ENCODE results near the gene CASS4. TPM values are rescaled to one million over a fixed set of nuclear protein-coding genes. Genes with fewer than 3 reads are reported as not detected.
"Not testable (repeated sequence)": the region's sequence is repeated elsewhere in the genome, so short reads cannot be mapped to it uniquely, and the experiment has no call there.

CASS4 gene
- total RNA-seq, 6 experiments from 2014 or later, result 0.66 to 2.1 (median 0.83) TPM

DNA sequence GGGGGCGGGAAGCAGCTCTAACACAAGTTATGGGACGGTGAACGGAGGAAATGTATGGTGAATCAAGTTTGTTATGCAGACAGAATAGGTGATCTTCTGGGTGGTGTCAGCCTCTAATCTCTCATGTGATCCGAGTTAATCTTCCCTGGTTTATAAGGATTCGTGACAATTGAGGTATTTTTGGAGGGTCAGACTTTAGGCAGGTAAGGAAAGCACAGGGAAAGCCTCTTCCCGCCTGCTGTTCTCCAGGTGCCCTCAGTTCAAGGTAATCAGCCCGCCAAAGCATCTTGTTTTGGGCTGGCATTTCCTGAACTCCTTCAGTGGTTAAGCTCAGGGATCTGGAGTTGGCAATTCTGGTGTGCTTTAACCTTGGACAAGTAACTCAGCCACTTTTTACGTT, 18.4 kb upstream of the CASS4 start:
- no peaks in the 10 kb centered on the region for H3K9me3 ChIP-seq
- H3K27ac ChIP-seq, result no peak overlapping the region
- 72% methylated on average over 8 of the region's 8 CpGs for WGBS (ENCODE audit: insufficient coverage, low coverage, low lambda C conversion rate, missing lambda C conversion rate)
- peaks cover 0 to 12% (median 0%) of the 10 kb centered on the region in 4 donors for H3K4me1 ChIP-seq
- ATAC-seq (no peak), DNase-seq (no peak)
- H3K36me3 ChIP-seq, result peaks cover 0 to 36% (median 15%) of the 10 kb centered on the region in 4 donors
- no peak for TF ChIP-seq POLR2A (IDR thresholded peaks at IDR 0.05)
- TF ChIP-seq, protein P1, sequence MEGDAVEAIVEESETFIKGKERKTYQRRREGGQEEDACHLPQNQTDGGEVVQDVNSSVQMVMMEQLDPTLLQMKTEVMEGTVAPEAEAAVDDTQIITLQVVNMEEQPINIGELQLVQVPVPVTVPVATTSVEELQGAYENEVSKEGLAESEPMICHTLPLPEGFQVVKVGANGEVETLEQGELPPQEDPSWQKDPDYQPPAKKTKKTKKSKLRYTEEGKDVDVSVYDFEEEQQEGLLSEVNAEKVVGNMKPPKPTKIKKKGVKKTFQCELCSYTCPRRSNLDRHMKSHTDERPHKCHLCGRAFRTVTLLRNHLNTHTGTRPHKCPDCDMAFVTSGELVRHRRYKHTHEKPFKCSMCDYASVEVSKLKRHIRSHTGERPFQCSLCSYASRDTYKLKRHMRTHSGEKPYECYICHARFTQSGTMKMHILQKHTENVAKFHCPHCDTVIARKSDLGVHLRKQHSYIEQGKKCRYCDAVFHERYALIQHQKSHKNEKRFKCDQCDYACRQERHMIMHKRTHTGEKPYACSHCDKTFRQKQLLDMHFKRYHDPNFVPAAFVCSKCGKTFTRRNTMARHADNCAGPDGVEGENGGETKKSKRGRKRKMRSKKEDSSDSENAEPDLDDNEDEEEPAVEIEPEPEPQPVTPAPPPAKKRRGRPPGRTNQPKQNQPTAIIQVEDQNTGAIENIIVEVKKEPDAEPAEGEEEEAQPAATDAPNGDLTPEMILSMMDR (IDR thresholded peaks at IDR 0.05), result no peak
- no peaks in the 10 kb centered on the region for H3K27me3 ChIP-seq
- intact Hi-C loops (cut with DNase I), result no loop called here
- H3K4me3 ChIP-seq, result peak overlapping the region in 1 of 3 donors; percentile 75

- ATAC-seq, result no peak
- Histone ChIP-seq H3K27me3 (no peaks in the 10 kb centered on the region), H3K4me3 (no peak overlapping the region), H3K27ac (no peak overlapping the region), H3K4me1 (peaks cover 0 to 12% (median 0%) of the 10 kb centered on the region in 4 donors), H3K36me3 (peaks cover 0 to 48% (median 25%) of the 10 kb centered on the region in 4 donors), H3K9me3 (no peaks in the 10 kb centered on the region)
- TF ChIP-seq, protein P1 (IDR thresholded peaks at IDR 0.05), result no peak
- TF ChIP-seq POLR2A (IDR thresholded peaks at IDR 0.05), result no peak
- WGBS (ENCODE audit: insufficient coverage, low coverage, low lambda C conversion rate, missing lambda C conversion rate), result 82% methylated on average over 4 of the region's 4 CpGs
- DNase-seq, result no peak
- intact Hi-C loops (cut with DNase I), result no loop called here
Observed at GRCh38 chr20:56395166-56395565, 16.9 kb upstream of the CASS4 start.

DNA sequence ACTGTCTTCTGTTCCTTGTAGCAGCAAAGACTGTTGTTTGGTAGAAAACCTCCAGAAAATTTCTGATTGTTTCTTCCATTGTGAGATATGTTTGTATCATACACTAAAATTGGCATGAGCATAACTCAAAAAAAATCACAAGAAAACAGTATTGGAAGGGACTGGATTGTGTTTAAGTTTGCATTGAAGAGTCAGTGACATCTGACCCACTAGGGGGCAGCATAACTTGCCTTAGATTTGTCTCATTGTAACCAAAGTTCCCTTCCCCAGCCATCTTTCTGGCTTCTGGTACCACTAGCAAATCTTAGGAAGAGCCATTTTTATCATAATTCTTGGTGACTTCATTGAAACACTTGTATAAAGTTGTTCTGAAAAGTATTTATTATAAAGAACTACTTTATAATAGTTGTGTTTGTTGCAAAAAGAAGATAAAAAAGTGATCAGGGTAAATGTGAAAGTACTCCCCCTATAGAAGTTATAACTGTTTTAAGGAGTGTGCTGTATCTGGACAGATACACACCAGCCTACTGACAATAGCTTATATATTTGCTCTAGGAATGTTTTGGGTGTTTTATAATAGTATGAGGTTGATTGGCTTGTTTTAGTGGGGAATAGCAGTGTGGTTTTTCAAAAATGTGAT, 11.9 kb upstream of the CASS4 start:
- H3K27ac ChIP-seq, result no peak overlapping the region
- H3K9me3 ChIP-seq, result no peaks in the 10 kb centered on the region
- intact Hi-C loops (cut with DNase I), result no loop called here
- no peak for TF ChIP-seq POLR2A (IDR thresholded peaks at IDR 0.05)
- TF ChIP-seq, protein P1 (IDR thresholded peaks at IDR 0.05), result peak; percentile 81 to 91 (median 88)
- peaks cover 0 to 77% (median 34%) of the 10 kb centered on the region in 4 donors for H3K36me3 ChIP-seq
- H3K4me1 ChIP-seq, result no peaks in the 10 kb centered on the region
- no peaks in the 10 kb centered on the region for H3K27me3 ChIP-seq
- peak; percentile 74 to 85 (median 78) for ATAC-seq
- H3K4me3 ChIP-seq, result no peak overlapping the region
- DNase-seq, result no peak

DNA sequence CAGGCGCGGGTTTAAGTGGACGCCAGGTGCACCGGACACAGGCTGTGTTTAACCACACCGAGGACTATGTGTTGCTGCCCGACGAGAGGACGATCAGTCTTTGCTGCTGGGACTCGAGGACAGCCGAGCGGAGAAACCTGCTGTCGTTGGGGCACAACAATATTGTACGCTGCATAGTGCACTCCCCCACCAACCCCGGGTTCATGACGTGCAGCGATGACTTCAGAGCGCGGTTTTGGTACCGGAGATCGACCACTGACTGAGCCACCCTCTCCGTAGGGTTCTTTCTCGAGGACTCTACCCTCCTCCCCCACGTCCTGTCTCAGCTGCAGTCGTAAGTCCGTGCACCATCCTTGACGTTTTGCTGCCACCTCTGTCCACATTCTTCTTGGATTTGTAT, 8.6 kb upstream of the CASS4 start:
- ATAC-seq (no peak), DNase-seq (no peak)
- Histone ChIP-seq H3K4me3 (no peak overlapping the region), H3K36me3 (peaks cover 0 to 67% (median 32%) of the 10 kb centered on the region in 4 donors), H3K4me1 (no peaks in the 10 kb centered on the region), H3K9me3 (no peaks in the 10 kb centered on the region), H3K27ac (no peak overlapping the region), H3K27me3 (no peaks in the 10 kb centered on the region)
- no peak for TF ChIP-seq POLR2A (IDR thresholded peaks at IDR 0.05)
- TF ChIP-seq, protein P1 (IDR thresholded peaks at IDR 0.05), result no peak
- 89% methylated on average over 14 of the region's 26 CpGs for WGBS (ENCODE audit: insufficient coverage, low coverage, low lambda C conversion rate, missing lambda C conversion rate)
- intact Hi-C loops (cut with DNase I), result no loop called here

DNA sequence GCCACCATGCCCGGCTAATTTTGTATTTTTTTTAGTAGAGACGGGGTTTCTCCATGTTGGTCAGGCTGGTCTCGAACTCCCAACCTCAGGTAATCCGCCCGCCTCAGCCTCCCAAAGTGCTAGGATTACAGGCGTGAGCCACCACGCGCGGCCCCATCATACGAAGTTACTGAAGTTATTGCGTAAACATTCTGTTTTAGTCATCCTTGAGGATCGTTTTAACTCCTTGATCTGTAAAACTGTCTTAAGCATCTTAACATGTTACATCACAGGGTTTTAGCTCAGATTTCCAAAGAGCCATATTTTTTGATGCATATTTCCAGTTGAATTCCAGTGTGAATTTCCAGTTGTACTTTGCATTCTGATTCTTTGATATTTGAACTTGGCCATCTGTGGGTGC, 6.7 kb upstream of the CASS4 start:
- H3K27ac ChIP-seq; intact Hi-C loops (cut with DNase I); H3K27me3 ChIP-seq; DNase-seq; H3K4me1 ChIP-seq; H3K4me3 ChIP-seq; ATAC-seq; H3K9me3 ChIP-seq: not testable (repeated sequence)
- H3K36me3 ChIP-seq, result peaks cover 0 to 53% (median 20%) of the 10 kb centered on the region in 4 donors
- 78% methylated on average over 3 of the region's 12 CpGs for WGBS (ENCODE audit: insufficient coverage, low coverage, low lambda C conversion rate, missing lambda C conversion rate)

Measured in right lobe of liver (tissue), 6 donors.